PFSK-1 (cell line): ENCODE data around the gene MUTYH.
A peak's percentile ranks its signal among the peaks of the same experiment; 100 is the strongest.

Source experiments
- FOXP2 ChIP-seq: optimal IDR thresholded peaks from 2 replicates; pipeline ENCODE3; 2011; ENCODE audit warnings: borderline replicate concordance, control low read depth, inconsistent platforms; ENCODE audit not compliant: insufficient read depth; ENCODE audit errors: extremely low read length, extremely low read depth
- POLR2AphosphoS5 ChIP-seq: IDR thresholded peaks from 2 replicates; pipeline ENCODE4 v1.6.1; 2012; ENCODE audit warnings: low read depth, mild to moderate bottlenecking, control low read depth, low read length, moderate library complexity
- REST ChIP-seq, 2 experiments: IDR thresholded peaks; 2 replicates each; pipeline versions ENCODE4 v1.6.1 to v1.8.0; 2011 to 2012; ENCODE audit warnings: low read depth in 2 of 2, low read length in 2 of 2, control low read depth in 1 of 2, inconsistent platforms in 1 of 2, mild to moderate bottlenecking in 1 of 2, moderate library complexity in 1 of 2; ENCODE audit not compliant: insufficient read depth in 1 of 2
- SIN3A ChIP-seq: IDR thresholded peaks from 2 replicates; pipeline ENCODE4 v1.6.1; 2012; ENCODE audit warnings: mild to moderate bottlenecking, low read length, moderate library complexity, borderline replicate concordance; ENCODE audit not compliant: insufficient read depth
- TAF1 ChIP-seq: IDR thresholded peaks from 2 replicates; pipeline ENCODE4 v1.6.1; 2012; ENCODE audit warnings: low read length, control low read depth, borderline replicate concordance; ENCODE audit not compliant: insufficient read depth

MUTYH gene

DNA sequence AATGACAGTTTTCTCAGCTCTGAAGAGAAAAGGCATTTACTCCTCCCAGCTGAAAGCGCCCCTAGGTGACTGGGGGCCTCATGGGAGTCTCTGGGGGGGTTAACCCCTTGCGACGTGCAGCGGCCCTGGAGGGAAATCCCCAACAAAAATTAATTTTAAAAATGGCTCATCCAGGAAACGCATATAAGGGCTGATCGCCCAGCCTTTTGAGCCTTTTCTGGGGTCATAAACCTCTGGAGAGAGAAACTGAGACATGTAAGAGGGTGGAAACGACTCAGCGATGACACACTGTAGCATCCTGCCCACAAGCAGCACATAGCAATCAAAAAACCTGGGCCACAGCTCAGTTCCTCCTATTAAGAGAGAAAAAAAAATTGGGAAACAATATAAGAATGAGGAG is 33.9 kb downstream of the MUTYH start:
- no peak for TF ChIP-seq REST (IDR thresholded peaks at IDR 0.05; ENCODE audit: insufficient read depth in 1 of 2, low read depth in 2 of 2, low read length in 2 of 2)
- no peak for TF ChIP-seq POLR2AphosphoS5
- TF ChIP-seq SIN3A: no peak

GRCh38 chr1:45305231-45305630 is 35.0 kb downstream of the MUTYH start:
- TF ChIP-seq TAF1 (no peak), POLR2AphosphoS5 (no peak), REST (IDR thresholded peaks at IDR 0.05; ENCODE audit: insufficient read depth in 1 of 2, low read depth in 2 of 2, low read length in 2 of 2) (no peak), FOXP2 (no peak), SIN3A (no peak)

- TF ChIP-seq FOXP2 (no peak), SIN3A (no peak), REST (IDR thresholded peaks at IDR 0.05; ENCODE audit: insufficient read depth in 1 of 2, low read depth in 2 of 2, low read length in 2 of 2) (no peak), POLR2AphosphoS5 (no peak), TAF1 (no peak)
Measured at GRCh38 chr1:45304311-45305081, 35.7 kb downstream of the MUTYH start.

DNA sequence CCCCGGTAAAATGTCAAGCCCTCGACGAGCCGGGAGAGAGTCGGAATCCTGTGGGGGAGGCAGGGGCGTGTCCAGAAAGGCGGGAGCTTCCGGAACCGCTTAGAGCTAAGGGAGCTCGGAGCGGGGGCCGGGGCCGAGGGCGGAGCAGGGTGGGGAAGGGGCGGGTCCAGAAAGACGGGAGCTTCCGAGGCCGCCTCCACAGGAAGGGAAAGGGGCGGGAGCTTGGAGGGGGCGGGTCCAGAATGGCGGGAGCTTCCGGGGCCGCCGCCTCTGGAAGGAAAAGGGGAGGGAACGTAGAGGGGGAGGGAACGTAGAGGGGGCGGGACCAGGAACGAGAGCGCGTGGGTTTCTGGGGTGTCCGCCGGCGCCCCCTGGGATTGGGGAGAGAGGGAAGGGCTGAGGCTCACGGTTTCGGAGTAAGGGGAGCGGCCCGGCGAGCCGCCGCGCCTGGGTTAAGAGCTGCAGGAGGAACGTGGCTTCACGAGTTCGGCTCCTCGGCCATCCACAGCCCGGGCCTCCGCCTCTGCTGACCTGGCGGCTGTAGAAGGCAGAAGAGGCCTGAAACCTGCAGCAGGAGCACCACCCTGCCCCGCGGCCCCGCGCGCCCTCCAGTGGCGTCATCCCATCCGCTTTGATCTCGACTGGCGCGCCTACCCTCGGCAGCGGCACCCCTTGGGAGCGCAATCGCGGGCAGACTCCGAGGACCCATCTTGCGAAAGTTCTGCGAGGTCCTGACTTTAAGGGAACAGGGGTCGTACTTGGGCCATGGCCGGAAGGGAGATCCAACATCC is 36.5 kb downstream of the MUTYH start:
- no peak for TF ChIP-seq SIN3A
- TF ChIP-seq POLR2AphosphoS5: peak; percentile 78
- peak; percentile 45; the same call in 1 of the 2 replicates for TF ChIP-seq TAF1
- no peak for TF ChIP-seq REST (IDR thresholded peaks at IDR 0.05; ENCODE audit: insufficient read depth in 1 of 2, low read depth in 2 of 2, low read length in 2 of 2)
- peak; percentile 22 for TF ChIP-seq FOXP2

DNA sequence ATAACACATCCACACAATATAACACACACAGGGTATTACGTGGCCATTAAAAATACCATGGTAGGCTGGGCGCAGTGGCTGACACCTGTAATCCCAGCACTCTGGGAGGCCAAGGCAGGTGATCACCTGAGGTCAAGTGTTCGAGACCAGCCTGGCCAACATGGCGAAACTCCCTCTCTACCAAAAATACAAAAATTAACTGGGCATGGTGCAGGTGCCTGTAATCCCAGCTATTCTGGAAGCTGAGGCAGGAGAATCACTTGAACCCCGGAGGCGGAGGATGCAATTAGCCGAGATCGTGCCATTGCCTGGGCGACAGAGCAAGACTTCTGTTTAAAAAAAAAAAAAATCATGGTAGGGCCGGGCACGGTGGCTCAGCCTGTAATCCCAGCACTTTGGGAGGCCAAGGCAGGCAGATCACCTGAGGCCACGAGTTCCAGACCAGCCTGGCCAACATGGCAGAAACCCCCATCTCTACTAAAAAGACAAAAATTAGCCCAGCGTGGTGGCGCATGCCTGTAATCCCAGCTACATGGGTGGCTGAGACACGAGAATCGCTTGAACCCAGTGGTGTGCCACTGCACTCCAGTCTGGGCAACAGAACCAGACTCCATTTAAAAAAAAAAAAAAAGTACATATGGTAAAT is 37.6 kb downstream of the MUTYH start:
- no peak for TF ChIP-seq REST (IDR thresholded peaks at IDR 0.05; ENCODE audit: insufficient read depth in 1 of 2, low read depth in 2 of 2, low read length in 2 of 2)
- no peak for TF ChIP-seq SIN3A
- TF ChIP-seq FOXP2: no peak
- no peak for TF ChIP-seq TAF1
- no peak for TF ChIP-seq POLR2AphosphoS5
